DND-41 (cell line): ENCODE measurements around the gene FGR.

Experiments used
- ATAC-seq: fragments of 200-7000 bp; cut with Tn5 transposase; 3 replicates; pipeline ENCODE4 v1.9.1; 2021; ENCODE audit warnings: low read depth; ENCODE audit not compliant: insufficient read depth
- DNase-seq: peaks from one replicate; pipeline ENCODE4 v3.0.0-alpha.2; 2020
- H2AFZ ChIP-seq: 2 replicates; pipeline ENCODE4 v1.6.0; 2012; ENCODE audit warnings: low read depth, low read length
- H3K27ac ChIP-seq: 2 replicates; pipeline ENCODE4 v1.5.1; 2012; ENCODE audit warnings: low read length, inconsistent platforms
- H3K27me3 ChIP-seq: fragments of 200-600 bp; sonication (generic); 2 replicates; pipeline ENCODE4 v1.6.0; 2012; ENCODE audit warnings: low read length, mild to moderate bottlenecking, inconsistent platforms; ENCODE audit not compliant: insufficient read depth, poor library complexity
- H3K36me3 ChIP-seq: 2 replicates; pipeline ENCODE4 v1.5.1; 2012; ENCODE audit warnings: low read length, inconsistent platforms; ENCODE audit not compliant: insufficient read depth
- H3K4me1 ChIP-seq: 2 replicates; pipeline ENCODE4 v1.5.1; 2012; ENCODE audit warnings: mild to moderate bottlenecking, low read length; ENCODE audit not compliant: insufficient read depth
- H3K4me2 ChIP-seq: 2 replicates; pipeline ENCODE4 v1.6.0; 2012; ENCODE audit warnings: mild to moderate bottlenecking, moderate library complexity, low read length, inconsistent platforms; ENCODE audit not compliant: insufficient read depth
- H3K4me3 ChIP-seq, 2 experiments: fragments of 200-600 bp in 1 of 2; shearing (Covaris generic) in 1 of 2; 2 replicates each; pipeline ENCODE4 v1.5.1; 2012 to 2016; ENCODE audit warnings: inconsistent platforms in 2 of 2, low read length in 2 of 2, mild to moderate bottlenecking in 2 of 2, low read depth in 1 of 2, moderate library complexity in 1 of 2
- H3K79me2 ChIP-seq: 2 replicates; pipeline ENCODE4 v1.6.0; 2012; ENCODE audit warnings: low read length, inconsistent platforms; ENCODE audit not compliant: insufficient read depth
- H3K9ac ChIP-seq: 2 replicates; pipeline ENCODE4 v1.6.0; 2012; ENCODE audit warnings: low read depth, mild to moderate bottlenecking, inconsistent platforms, low read length, moderate library complexity
- H3K9me3 ChIP-seq: 2 replicates; pipeline ENCODE4 v1.5.1; 2012; ENCODE audit warnings: low read length, moderate library complexity, mild to moderate bottlenecking, inconsistent platforms; ENCODE audit not compliant: insufficient read depth, severe bottlenecking
- H4K20me1 ChIP-seq: 2 replicates; pipeline ENCODE4 v1.6.0; 2012; ENCODE audit warnings: low read length; ENCODE audit not compliant: insufficient read depth
- CTCF ChIP-seq: IDR thresholded peaks from 2 replicates; pipeline ENCODE4 v1.5.1; 2012; ENCODE audit warnings: borderline replicate concordance, low read length, moderate library complexity, mild to moderate bottlenecking; ENCODE audit not compliant: poor library complexity, severe bottlenecking; ENCODE audit errors: extremely low read depth
- EZH2 ChIP-seq: IDR thresholded peaks from 3 replicates; pipeline ENCODE4 v1.6.1; 2012; ENCODE audit warnings: borderline replicate concordance, low read depth, mild to moderate bottlenecking, moderate library complexity, low read length, inconsistent platforms; ENCODE audit not compliant: severe bottlenecking

FGR gene

GRCh38 chr1:27601321-27601770, 33.6 kb downstream of the FGR start:
- no peak for ATAC-seq
- peaks cover 81% of the 10 kb centered on the region for H3K4me1 ChIP-seq
- no peaks in the 10 kb centered on the region for H3K27me3 ChIP-seq
- H3K27ac ChIP-seq: peak overlapping the region; percentile 72
- peak overlapping the region; percentile 64 for H3K4me2 ChIP-seq
- no peak for DNase-seq
- no peaks in the 10 kb centered on the region for H3K9me3 ChIP-seq
- peak overlapping the region in 1 of 2 experiments; percentile 68; a peak in 3 of 4 replicates for H3K4me3 ChIP-seq
- peak overlapping the region; percentile 91 for H3K9ac ChIP-seq
- H3K79me2 ChIP-seq: peaks cover 75% of the 10 kb centered on the region
- peaks cover 9% of the 10 kb centered on the region for H3K36me3 ChIP-seq
- no peak for TF ChIP-seq CTCF
- TF ChIP-seq EZH2: no peak
- H4K20me1 ChIP-seq: peaks cover 60% of the 10 kb centered on the region
- no peak overlapping the region for H2AFZ ChIP-seq

DNA sequence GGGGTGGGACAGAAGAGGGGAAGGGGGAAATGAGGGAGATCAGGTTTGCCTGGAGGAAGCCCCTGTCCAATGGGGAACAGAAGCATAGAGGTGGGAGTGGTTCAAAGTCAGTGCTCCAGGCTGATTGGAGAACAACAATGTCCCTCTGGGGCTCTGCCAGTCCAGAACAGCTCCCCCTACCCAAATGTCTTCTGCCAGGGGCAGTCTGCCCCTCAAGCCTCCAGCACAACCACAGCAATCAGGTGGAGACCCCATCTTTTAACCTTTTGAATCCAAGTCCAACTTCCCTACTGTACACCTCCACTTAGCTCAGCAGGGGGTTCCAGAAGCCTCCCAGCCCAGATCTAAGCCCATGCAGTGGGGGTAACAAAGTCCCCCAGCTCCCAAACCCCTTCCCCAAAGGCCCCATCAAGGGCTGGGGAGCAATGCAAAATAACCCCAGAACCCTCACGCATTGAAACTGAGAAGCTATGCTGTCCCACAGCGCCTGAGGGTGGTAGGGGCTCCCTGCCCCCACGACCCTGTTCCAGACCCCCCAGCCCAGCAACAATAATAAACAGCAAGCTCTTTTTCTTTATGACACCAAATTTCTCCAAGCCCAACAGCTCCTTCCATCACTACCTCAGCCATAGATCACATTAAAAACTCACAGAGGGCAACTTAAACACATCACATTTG, 34.3 kb downstream of the FGR start:
- peaks cover 16% of the 10 kb centered on the region for H3K36me3 ChIP-seq
- DNase-seq (no peak), ATAC-seq (no peak)
- H4K20me1 ChIP-seq: peaks cover 68% of the 10 kb centered on the region
- peaks cover 78% of the 10 kb centered on the region for H3K4me1 ChIP-seq
- H3K9ac ChIP-seq: peak overlapping the region; percentile 91; the same call in 1 of the 2 replicates
- no peaks in the 10 kb centered on the region for H3K9me3 ChIP-seq
- peak overlapping the region in 1 of 2 experiments; percentile 46; a peak in 2 of 4 replicates for H3K4me3 ChIP-seq
- H3K4me2 ChIP-seq: peak overlapping the region; percentile 64
- peak overlapping the region; percentile 76 for H3K27ac ChIP-seq
- H3K27me3 ChIP-seq: no peaks in the 10 kb centered on the region
- no peak for TF ChIP-seq CTCF
- TF ChIP-seq EZH2: no peak
- H2AFZ ChIP-seq: no peak overlapping the region
- H3K79me2 ChIP-seq: peaks cover 82% of the 10 kb centered on the region

GRCh38 chr1:27599605-27600497, 35.1 kb downstream of the FGR start:
- H3K79me2 ChIP-seq: peaks cover 90% of the 10 kb centered on the region
- H3K4me1 ChIP-seq: peaks cover 80% of the 10 kb centered on the region
- H3K4me2 ChIP-seq: peak overlapping the region; percentile 64
- no peak overlapping the region for H2AFZ ChIP-seq
- peak overlapping the region; percentile 91 for H3K9ac ChIP-seq
- H3K36me3 ChIP-seq: peaks cover 24% of the 10 kb centered on the region
- peak overlapping the region; percentile 76 for H3K27ac ChIP-seq
- DNase-seq (peak; percentile 76), ATAC-seq (0 out of 3 replicates have a peak, but pooled peaks have one; percentile 13)
- peak overlapping the region in 1 of 2 experiments; percentile 46; a peak in 2 of 4 replicates for H3K4me3 ChIP-seq
- peaks cover 75% of the 10 kb centered on the region for H4K20me1 ChIP-seq
- H3K9me3 ChIP-seq: no peaks in the 10 kb centered on the region
- TF ChIP-seq EZH2: no peak
- TF ChIP-seq CTCF: no peak
- H3K27me3 ChIP-seq: no peaks in the 10 kb centered on the region
